Activated effector memory CD4-positive, alpha-beta T cell treated with anti-CD3 and anti-CD28 coated beads, Interleukin-2, amount 50 U/mL, for 16 hours (primary cell): ENCODE data around the gene TMEM98.
A peak's percentile ranks its signal among the peaks of the same experiment; 100 is the strongest.
"Not testable (repeated sequence)": the region's sequence is repeated elsewhere in the genome, so short reads cannot be mapped to it uniquely, and the experiment has no call there.

Source experiments
- DNase-seq: peaks from one replicate; pipeline ENCODE4 v3.0.0-alpha.2; 2020

TMEM98 gene

DNA sequence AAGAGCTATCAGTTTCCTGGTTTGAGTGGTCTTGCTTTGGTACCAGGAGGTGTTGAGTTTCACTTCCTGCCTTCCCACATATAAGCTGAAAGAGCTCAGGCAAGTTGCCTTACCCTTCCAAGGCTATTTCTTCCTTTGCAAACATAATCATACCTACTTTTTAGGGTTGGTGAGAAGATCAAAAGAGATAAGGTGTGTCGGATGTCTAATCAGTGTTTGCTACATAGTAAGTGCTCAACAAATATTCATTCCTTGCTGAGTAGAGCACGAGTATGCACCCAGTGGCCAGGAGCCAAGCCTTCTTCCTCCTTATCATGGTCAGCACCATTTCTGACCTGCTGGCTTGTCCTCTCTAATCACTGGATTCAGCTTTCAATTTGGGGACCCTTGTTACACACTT lies 12.7 kb upstream of the TMEM98 start:
- DNase-seq = no peak

DNA sequence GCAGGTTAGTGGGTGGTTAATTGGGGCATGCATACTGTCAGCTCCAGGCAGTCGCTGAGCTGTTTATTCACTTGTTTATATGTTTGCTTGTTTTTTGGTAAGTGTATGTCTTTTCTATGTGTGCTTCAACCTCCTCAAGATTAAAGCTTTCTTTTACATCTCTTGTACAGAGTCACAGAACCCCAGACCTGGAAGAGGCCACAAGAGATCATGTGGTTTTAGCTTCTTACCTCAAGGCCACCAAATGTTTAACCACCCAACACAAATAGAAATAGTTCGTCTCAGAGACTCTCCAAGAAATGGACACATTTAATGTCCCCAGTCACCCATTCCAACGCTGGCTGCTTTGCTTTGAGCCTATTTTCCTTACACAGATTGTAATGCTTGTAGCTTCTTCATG lies 11.8 kb upstream of the TMEM98 start:
- DNase-seq = no peak

DNA sequence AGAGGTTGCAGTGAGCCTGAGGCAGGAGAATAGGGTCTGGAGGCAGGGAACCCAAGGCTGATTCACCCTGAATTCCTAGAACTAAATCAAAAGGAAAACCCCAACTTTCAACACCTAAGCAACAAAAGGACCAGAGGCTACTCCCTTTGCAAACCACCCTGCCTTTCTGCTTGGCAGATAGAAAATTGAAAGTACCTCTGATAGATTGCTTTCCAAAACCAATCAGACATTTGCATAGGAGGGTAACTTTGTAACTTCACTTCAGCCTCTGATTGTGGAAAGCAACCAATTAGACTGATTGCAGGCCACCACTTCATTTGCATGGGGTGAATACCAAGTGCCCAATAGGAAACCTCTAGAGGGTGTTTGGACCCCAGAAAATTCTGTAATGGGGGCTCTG lies 10.9 kb upstream of the TMEM98 start:
- no peak for DNase-seq

DNA sequence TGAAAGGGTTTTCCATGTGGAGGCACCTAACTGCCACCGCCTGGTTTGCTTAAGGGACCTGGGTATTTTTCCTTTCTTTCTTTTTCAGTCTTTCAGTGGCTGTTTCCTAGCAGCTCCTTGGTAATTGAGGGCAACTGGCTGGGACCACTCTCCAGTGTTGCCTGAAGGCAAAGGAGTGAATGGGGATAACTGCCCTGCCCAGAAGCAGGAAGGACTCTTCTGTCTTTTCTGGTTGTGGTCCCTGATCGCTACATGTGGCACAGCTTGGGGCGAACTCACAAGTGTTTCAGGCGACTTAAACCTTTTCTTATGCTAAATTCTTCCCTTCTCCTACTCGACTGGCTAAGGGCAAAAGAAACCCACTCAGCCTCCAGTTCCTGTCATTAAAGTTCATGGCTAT lies 10.1 kb upstream of the TMEM98 start:
- no peak for DNase-seq

DNA sequence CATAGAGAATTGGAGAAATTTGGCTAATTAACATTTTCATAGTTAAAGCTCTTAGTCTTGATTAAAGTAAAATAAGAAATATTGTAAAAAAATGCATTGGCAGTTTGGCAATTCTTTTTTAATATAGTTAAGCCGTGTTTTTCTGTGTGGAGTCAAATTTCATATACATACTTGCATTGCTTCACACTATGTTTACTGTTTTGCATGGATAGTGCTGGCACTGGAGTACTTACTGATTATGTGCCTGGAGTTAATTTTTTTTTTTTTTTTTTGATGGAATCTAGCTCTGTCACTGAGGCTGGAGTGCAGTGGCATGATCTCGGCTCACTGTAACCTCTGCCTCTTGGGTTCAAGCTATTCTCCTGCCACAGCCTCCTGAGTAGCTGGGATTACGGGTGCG lies 8.1 kb upstream of the TMEM98 start:
- not testable (repeated sequence) for DNase-seq

DNA sequence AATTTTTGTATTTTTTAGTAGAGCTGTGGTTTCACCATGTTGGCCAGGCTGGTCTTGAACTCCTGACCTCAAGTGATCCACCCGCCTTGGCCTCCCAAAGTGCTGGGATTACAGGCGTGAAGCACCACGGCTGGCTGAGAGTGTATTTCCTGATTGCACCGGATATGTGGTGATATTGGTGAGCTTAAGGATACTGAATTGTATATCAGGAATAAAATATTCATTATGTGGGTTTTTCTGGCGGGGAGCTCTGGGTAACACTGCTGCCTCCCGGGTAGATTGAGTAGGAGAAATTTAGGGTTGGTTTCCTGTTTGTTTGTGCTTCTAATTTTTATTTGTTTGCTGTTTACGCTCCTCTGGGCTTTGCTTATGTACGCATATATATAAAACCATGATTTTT lies 7.7 kb upstream of the TMEM98 start:
- no peak for DNase-seq

DNA sequence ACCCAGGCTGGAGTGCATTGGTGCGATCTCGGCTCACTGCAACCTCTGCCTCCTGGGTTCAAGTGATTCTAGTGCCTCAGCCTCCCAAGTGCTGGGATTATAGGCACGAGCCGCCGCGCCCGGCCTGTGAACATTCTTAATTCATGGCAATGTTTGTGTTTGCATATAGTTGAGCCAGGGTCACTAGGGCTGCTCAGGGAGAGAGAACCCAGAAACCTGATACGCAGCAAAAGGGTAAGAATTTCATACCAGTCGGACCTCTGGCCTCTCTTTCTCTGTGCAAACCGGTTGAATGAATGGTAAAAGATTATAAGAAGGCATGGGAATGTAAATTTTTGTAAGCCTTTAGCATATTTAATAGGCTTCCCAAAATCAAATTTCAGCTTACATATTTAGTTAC lies 6.9 kb upstream of the TMEM98 start:
- DNase-seq = no peak

DNA sequence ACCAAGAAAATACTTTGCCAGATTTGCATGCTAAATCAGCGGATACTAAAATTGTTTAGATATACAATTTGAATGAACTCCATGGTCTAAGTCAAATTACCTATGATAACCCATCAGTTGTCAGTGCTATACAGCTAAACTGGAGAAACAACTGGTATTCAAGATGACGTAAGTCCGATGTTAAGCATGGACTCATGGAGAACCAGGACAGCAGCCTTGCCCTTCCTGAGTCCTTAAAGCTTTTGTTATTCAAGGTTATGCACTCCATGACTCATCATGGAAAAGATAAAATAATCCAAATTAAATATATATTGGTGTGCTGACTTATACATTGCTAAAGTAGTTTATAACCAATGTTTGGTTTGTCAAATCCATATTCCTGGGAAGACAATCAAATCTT lies 4.0 kb upstream of the TMEM98 start:
- not testable (repeated sequence) for DNase-seq

DNA sequence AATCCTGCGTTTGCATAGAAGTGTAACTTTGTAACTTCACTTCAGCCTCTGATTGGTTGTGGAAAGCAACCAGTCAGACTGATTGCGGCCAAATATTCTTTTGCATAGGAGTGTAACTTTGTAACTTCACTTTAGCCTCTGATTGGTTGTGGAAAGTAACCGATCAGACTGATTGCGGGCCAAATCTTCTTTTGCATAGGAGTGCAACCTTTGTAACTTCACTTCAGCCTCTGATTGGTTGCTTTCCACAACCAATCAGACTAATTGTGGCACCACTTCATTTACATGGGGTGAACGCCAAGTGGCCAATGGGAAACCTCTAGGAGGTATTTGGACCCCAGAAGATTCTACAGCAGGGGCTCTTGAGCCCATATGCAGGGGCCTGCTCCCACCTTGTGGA lies 1.8 kb upstream of the TMEM98 start:
- DNase-seq = no peak

DNA sequence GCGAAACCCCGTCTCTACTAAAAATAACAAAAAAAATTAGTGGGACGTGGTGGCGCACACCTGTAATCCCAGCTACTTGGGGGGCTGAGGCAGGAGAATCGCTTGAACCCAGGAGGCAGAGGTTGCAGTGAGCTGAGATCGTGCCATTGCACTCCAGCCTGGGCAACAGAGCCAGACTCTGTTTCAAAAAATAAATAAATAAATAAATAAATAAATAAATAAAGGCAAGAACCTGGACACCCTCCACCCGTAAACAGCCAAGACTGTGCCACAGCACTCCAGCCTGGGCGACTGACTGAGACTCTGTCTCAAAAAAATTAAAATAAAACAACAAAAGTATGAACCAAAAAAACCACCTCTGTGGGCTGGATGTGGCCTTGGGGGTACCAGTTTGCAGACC lies 1.2 kb upstream of the TMEM98 start:
- DNase-seq = not testable (repeated sequence)

DNA sequence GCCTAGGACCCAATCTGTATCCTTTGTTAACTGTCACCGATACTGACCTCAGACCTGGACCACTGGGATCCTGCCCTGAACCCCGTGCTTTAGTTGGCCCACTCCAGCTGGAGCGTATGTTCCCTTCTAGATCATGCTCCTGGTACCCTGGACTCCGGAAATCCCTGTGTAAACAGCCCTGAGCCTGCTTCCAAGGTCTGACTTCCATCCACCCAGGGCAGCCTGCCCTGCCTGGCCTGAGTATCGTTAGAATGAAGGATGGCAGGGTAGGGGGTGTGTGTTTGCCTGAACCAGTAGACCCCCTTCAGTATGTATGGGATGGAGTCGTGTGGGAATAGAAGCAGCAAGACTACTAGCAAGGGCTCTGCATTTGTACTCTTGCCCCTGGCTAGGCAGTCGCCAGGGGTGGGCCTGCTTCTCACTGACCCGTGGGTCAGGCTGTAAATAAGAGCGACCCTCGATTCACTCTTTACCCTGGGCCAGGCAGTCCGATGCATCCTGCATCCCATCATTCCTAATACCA lies 691 bp upstream of the TMEM98 start:
- DNase-seq = no peak

DNA sequence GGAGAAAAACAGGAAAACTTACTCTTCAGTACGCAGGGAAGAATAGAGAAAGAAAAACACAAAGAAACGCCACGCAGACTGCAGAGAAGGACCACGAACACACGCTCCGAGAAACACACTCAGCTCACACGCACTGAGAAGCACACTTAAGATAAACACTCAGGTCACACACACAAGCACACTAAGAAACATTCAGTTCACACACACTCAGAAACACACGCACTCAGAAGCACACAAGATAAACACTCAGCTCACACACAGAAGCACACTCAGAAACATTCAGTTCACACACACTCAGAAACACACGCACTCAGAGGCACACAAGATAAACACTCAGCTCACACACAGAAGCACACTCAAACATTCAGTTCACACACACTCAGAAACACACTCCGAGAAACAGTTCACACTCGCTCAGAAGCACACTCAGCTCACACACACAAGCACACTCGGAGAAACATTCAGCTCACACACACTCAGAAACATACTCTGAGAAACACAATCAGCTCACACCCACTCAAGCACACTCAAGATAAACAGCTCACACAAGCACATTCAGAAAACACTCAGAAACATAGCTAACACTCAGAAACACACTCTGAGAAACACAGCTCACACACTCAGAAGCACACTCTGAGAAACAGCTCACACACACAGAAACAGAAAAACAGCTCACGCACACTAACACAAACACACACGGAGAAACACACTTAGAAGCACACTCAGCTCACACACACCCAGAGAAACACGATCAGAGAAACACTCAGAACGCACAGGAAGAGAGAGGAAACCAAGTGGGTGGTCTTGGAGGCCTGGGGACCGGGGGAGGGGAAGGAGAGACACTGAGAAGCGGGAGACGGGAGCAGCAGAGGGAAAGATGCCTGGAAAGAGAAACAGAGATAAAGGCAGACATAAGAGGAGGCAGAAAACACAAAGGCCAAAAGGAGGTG lies 908 bp downstream of the TMEM98 start:
- no peak for DNase-seq

DNA sequence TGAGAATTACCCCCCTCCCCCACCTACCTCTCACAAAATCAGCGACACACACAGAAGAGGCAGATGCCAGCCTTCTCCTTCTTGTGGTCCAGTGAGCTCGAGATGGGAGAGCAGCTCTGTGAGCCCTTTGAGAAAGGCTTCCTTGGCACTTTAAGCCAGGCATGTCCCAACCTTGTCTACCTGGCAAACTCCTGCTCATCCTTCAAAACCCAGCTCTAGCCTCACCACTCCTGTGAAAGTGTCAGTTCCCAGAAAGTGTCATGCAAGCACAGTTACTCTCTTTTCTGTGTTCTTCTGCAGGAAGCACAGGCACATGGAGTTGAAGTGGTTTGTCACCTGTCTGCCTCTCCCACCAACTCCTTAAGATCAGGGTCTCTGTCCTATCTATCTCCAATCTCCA lies 1.6 kb downstream of the TMEM98 start:
- DNase-seq = no peak

DNA sequence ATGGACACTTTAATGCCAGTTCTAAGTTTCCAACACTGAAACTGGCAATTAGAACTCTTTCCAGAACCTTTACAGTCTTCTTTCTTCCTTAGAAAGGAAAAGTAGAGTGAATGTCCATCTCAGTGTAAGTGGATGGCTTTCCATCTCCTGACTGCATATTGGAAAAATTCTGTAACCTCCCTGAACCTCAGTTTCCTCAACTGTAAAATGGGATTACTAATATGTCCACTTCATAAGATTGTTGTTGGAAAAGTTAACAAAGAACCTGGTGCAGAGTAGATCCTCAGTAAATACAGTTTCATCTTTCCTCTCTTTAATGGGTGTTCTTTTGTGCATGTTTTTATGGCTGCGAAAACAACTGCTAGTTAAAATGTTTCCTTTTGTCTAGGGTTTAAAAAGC lies 2.6 kb downstream of the TMEM98 start:
- DNase-seq = no peak

DNA sequence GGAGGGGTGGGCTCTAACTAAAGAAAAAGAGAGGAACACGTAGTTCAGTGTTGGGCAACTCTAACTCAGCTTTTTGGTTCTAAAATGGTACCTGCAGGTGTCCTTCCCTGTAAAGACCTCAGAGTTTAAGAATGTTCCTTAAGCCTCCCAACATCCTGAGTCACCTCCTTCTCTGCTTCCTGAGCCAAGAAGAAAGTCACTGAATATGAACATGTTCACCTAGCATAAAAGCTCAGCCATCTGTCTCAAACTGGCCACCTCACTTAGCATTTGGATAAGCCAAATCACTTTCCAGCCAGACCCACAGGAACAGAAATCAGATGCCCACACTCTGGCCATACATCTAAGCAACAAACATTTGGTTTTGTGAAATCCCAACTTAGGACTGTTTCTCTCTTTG lies 3.7 kb downstream of the TMEM98 start:
- DNase-seq = no peak

DNA sequence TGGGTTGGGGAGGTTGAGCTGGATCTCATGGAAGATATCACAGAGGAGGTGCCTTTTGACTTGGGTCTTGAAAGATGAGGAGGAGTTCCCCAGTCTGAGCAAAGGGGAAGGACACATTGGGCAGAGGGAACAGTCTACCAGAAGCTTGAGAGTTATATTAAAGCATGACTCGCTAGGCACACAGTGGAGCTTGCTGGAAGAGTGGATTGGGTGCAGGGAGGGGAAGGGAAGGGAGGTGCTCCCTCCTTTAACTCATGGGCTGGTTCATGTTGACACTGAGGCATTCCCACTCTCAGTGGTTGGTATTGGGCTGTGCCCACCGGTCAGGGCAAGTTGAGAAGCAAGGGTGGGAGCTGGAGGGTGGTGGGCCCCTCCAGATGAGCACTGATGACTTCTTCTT lies 5.9 kb downstream of the TMEM98 start:
- DNase-seq = no peak

DNA sequence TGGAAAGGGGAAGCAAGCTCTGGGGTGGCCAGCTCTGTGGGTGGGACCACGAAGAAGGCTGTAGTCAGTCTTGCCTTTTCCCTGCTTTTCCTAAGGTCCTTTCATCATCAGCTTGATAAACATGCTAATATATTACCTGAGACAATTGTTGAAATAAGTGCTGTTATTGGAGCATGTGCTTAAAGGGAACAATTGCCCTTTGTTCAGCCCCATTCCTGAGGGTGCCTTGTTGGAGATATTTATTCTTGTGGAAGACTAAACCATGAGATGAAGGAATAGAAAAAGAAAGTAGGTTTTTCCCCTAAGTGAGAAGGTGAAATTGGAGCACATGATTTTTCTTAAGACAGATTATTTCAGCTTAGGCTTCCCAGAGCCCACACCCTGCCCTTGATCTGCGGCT lies 7.8 kb downstream of the TMEM98 start:
- no peak for DNase-seq

DNA sequence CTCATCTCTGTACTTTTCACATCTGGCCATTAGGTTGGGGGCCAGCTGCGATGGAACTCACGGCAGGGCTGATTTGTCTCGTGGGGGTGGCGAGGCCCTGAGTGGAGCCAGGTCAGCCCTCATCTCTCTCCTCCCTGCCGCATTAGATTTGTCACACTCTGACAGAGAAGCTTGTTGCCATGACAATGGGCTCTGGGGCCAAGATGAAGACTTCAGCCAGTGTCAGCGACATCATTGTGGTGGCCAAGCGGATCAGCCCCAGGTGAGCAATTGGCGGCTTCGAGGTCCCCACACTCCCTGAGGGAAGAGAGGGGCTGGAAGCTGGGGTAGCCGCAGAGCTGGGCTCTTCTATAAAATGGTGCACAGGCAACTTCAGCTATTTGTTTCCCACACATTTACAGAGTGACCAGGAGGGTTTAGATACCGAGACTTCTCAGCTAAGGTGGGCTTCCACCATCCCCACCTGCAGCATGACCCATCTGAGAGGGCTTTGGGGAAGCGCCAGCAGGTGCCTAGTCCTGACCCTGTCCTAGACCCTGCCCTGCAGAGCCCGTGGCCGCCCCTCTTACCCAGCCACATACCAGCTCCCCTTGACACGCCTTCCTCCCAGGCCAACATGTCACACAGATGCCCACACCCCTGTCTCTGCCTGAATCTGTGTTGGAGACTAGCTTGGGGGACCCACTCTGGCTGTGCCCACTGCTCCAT lies 8.4 kb downstream of the TMEM98 start:
- no peak for DNase-seq

DNA sequence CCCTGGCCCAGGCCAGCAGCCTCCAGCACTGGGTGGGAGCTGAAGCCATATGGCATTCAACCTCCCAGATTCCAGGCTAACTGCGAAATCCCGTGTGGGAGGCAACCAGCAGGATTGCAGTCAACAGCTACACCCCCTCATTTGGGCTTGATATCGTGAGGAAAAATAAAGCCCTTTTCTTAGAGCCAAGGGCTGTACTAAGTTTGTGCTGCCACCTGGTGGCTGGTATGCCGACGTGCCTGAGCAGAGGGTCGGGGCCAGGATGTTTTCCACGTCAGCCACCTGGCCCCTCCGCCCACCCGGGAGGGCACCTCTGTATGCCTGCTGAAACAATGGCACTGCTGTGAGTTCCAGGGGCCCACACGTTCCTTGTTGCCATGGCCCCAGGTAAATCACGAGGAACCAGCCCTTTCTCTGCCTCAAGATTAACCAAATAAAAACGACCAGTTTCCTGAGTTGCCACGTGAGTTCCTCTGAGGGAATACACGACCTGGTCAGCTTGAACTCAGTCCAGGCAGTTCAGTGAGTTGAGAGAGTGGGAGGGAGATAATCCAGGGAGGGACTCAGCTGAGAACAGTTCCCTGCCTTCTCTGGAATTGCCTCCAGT lies 9.0 kb downstream of the TMEM98 start:
- peak; percentile 88 for DNase-seq

DNA sequence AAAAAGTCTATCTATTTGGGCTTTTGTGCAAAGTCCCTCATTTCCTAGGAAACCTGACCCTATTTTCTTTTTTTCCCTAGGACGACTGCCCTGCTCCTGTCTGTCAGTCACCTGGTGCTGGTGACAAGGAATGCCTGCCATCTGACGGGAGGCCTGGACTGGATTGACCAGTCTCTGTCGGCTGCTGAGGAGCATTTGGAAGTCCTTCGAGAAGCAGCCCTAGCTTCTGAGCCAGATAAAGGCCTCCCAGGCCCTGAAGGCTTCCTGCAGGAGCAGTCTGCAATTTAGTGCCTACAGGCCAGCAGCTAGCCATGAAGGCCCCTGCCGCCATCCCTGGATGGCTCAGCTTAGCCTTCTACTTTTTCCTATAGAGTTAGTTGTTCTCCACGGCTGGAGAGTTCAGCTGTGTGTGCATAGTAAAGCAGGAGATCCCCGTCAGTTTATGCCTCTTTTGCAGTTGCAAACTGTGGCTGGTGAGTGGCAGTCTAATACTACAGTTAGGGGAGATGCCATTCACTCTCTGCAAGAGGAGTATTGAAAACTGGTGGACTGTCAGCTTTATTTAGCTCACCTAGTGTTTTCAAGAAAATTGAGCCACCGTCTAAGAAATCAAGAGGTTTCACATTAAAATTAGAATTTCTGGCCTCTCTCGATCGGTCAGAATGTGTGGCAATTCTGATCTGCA lies 12.9 kb downstream of the TMEM98 start:
- DNase-seq = no peak

DNA sequence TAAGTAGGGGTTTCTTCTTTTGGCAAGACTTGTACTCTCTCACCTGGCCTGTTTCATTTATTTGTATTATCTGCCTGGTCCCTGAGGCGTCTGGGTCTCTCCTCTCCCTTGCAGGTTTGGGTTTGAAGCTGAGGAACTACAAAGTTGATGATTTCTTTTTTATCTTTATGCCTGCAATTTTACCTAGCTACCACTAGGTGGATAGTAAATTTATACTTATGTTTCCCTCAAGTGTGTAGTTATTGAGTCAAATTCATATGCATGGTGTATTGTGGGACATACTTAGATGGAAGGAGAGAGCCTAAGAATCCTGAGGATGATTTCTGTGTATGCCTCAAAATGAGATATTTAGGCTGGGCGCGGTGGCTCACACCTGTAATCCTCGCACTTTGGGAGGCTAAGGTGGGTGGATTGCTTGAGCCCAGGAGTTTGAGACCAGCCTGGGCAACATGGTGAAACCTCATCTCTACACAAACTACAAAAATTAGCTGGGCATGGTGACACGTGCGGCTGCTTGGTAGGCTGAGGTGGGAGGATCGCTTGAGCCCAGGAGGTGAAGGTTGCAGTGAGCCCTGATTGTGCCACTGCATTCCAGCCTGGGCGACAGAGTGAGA lies 13.6 kb downstream of the TMEM98 start:
- DNase-seq = no peak

DNA sequence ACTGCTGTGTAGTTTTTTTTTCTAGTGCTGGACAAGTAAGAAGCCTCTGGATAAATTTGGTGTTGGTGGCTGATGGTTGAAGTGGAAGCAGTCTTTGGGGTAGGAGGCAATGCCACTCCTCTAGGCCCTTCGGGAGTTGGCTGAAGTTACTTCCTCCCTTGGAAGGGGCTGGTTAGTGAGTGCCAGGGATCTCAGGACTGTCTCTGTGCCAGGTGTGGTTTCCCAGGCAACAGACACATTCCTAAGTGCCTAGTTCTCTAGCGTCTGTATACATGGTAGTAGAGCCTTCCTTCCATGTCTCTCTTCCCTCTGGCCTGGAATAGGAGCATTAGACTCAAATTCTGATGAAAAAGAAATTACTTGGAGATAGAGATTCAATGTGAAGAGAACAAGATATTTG lies 15.3 kb downstream of the TMEM98 start:
- DNase-seq = no peak
